Cardiac fibroblast (primary cell): ENCODE data around the gene HS2ST1.

Experiments
- DNase-seq, 2 donors: peaks; one replicate each; pipeline versions ENCODE4 v3.0.0 to v3.0.0-alpha.2; 2010; ENCODE audit warnings: low read depth in 2 of 2
- H3K4me3 ChIP-seq, 2 donors: replicated peaks in 1 of 2; 1 replicate in 1 of 2; 2 replicates in 1 of 2; pipeline ENCODE4 v1.5.1; 2011; ENCODE audit warnings: low read depth in 2 of 2, low read length in 2 of 2, mild to moderate bottlenecking in 2 of 2, moderate library complexity in 1 of 2
- CTCF ChIP-seq: IDR thresholded peaks from one replicate; pipeline ENCODE4 v1.5.1; 2011; ENCODE audit warnings: low read depth, mild to moderate bottlenecking, low read length, inconsistent platforms

The HS2ST1 gene

GRCh38 chr1:87103074-87103473 is 188.6 kb downstream of the HS2ST1 start:
- no peak for DNase-seq
- no peak overlapping the region for H3K4me3 ChIP-seq
- TF ChIP-seq CTCF = no peak

GRCh38 chr1:87104140-87104539 is 189.7 kb downstream of the HS2ST1 start:
- H3K4me3 ChIP-seq = no peak overlapping the region
- DNase-seq = no peak
- no peak for TF ChIP-seq CTCF

GRCh38 chr1:87104945-87105344 is 190.5 kb downstream of the HS2ST1 start:
- H3K4me3 ChIP-seq = no peak overlapping the region
- TF ChIP-seq CTCF = no peak
- peak in 1 of 2 donors; percentile 28 for DNase-seq

- no peak for DNase-seq
- TF ChIP-seq CTCF = no peak
- H3K4me3 ChIP-seq = no peak overlapping the region
Measured at GRCh38 chr1:87106144-87106543, 191.7 kb downstream of the HS2ST1 start.

- H3K4me3 ChIP-seq = no peak overlapping the region
- DNase-seq = no peak
- TF ChIP-seq CTCF = no peak
Measured at GRCh38 chr1:87106867-87107266, 192.4 kb downstream of the HS2ST1 start.

- DNase-seq = no peak
- no peak for TF ChIP-seq CTCF
- no peak overlapping the region for H3K4me3 ChIP-seq
Measured at GRCh38 chr1:87108228-87108627, 193.8 kb downstream of the HS2ST1 start.

GRCh38 chr1:87108814-87109411 is 194.5 kb downstream of the HS2ST1 start:
- peak in 1 of 2 donors; percentile 9 for DNase-seq
- TF ChIP-seq CTCF = no peak
- no peak overlapping the region for H3K4me3 ChIP-seq
